Skeletal muscle tissue (tissue), 4 donors: Measurements from ENCODE around the gene PLPP4. TPM values are rescaled to one million over a fixed set of nuclear protein-coding genes. Genes with fewer than 3 reads are reported as not detected.

ENCODE experiments used
- H3K27ac ChIP-seq: one replicate; pipeline ENCODE4 v1.7.0; 2013; ENCODE audit warnings: mild to moderate bottlenecking, low read depth, low read length, inconsistent platforms
- H3K27me3 ChIP-seq, 3 donors: one replicate each; pipeline ENCODE4 v1.7.0; 2013; ENCODE audit warnings: low read length in 3 of 3; ENCODE audit not compliant: control insufficient read depth in 3 of 3, insufficient read depth in 3 of 3
- H3K36me3 ChIP-seq, 3 donors: one replicate each; pipeline ENCODE4 v1.7.0; 2013; ENCODE audit warnings: low read length in 3 of 3; ENCODE audit not compliant: control insufficient read depth in 3 of 3, insufficient read depth in 3 of 3
- H3K4me1 ChIP-seq, 3 donors: one replicate each; pipeline ENCODE4 v1.7.0; 2013; ENCODE audit warnings: low read length in 3 of 3, mild to moderate bottlenecking in 3 of 3; ENCODE audit not compliant: control insufficient read depth in 3 of 3, insufficient read depth in 3 of 3
- H3K4me3 ChIP-seq, 3 donors: one replicate each; pipeline ENCODE4 v1.7.0; 2013; ENCODE audit warnings: low read length in 3 of 3
- H3K9ac ChIP-seq, 3 donors: one replicate each; pipeline ENCODE4 v1.7.0; 2013; ENCODE audit warnings: low read length in 3 of 3, mild to moderate bottlenecking in 3 of 3, moderate library complexity in 2 of 3, low read depth in 1 of 3
- H3K9me3 ChIP-seq, 3 donors: one replicate each; pipeline ENCODE4 v1.7.0; 2013; ENCODE audit warnings: low read length in 3 of 3; ENCODE audit not compliant: control insufficient read depth in 3 of 3
- total RNA-seq: library from RNA; depleted of rRNA; stranded (reverse); fragments of >200 nt; gene quantifications from one replicate; pipeline ENCODE4 v1.2.3, GENCODE V29; 2014
- donor health status: Osteomylitis.

PLPP4 gene
- total RNA-seq, 1 donor from 2014 or later, result 0.52 TPM

GRCh38 chr10:120632942-120633341 is 175.9 kb downstream of the PLPP4 start:
- Histone ChIP-seq H3K27ac (no peak overlapping the region), H3K36me3 (no peaks in the 10 kb centered on the region), H3K4me1 (no peaks in the 10 kb centered on the region), H3K4me3 (no peak overlapping the region), H3K27me3 (peaks cover 0 to 4% (median 0%) of the 10 kb centered on the region in 3 donors), H3K9ac (no peak overlapping the region), H3K9me3 (no peaks in the 10 kb centered on the region)

GRCh38 chr10:120634659-120635058 is 177.6 kb downstream of the PLPP4 start:
- H3K27ac ChIP-seq, result no peak overlapping the region
- no peaks in the 10 kb centered on the region for H3K36me3 ChIP-seq
- H3K27me3 ChIP-seq, result no peaks in the 10 kb centered on the region
- H3K9me3 ChIP-seq, result no peaks in the 10 kb centered on the region
- no peaks in the 10 kb centered on the region for H3K4me1 ChIP-seq
- H3K9ac ChIP-seq, result no peak overlapping the region
- no peak overlapping the region for H3K4me3 ChIP-seq
